Suprapubic skin (tissue), 4 donors: ENCODE data around the gene CLRN2. TPM values are rescaled to one million over a fixed set of nuclear protein-coding genes. Genes with fewer than 3 reads are reported as not detected.

Experiments used
- DNase-seq, 2 donors: peaks; one replicate each; pipeline ENCODE4 v3.0.0-alpha.2; 2019; ENCODE audit warnings: low spot score in 2 of 2
- H3K27ac ChIP-seq: fragments of 200-600 bp; sonication (generic); one replicate; pipeline ENCODE4 v1.5.1; 2019
- H3K27me3 ChIP-seq: fragments of 200-600 bp; sonication (generic); one replicate; pipeline ENCODE4 v1.5.1; 2019
- H3K36me3 ChIP-seq: fragments of 200-600 bp; sonication (generic); one replicate; pipeline ENCODE4 v1.5.1; 2019
- H3K4me1 ChIP-seq: fragments of 200-600 bp; sonication (generic); one replicate; pipeline ENCODE4 v1.5.1; 2019
- H3K4me3 ChIP-seq: fragments of 200-600 bp; sonication (generic); one replicate; pipeline ENCODE4 v1.5.1; 2019; ENCODE audit warnings: mild to moderate bottlenecking
- H3K9me3 ChIP-seq: fragments of 200-600 bp; sonication (generic); one replicate; pipeline ENCODE4 v1.5.1; 2019
- EP300 ChIP-seq: sonication (generic); formaldehyde crosslinking; IDR thresholded peaks from one replicate; pipeline ENCODE4 v1.6.1; 2017; ENCODE audit warnings: antibody characterized with exemption
- POLR2A ChIP-seq, 2 donors: fragments of 450-650 bp; IDR thresholded peaks; one replicate each; pipeline ENCODE4 v1.6.1; 2017; ENCODE audit warnings: antibody characterized with exemption in 2 of 2, mild to moderate bottlenecking in 2 of 2, moderate library complexity in 2 of 2
- POLR2AphosphoS5 ChIP-seq, 3 donors: sonication (generic); formaldehyde crosslinking; IDR thresholded peaks; one replicate each; pipeline ENCODE4 v1.6.1; 2017; ENCODE audit warnings: antibody characterized with exemption in 3 of 3
- WGBS: methylation state at CpG from one replicate; pipeline ENCODE4 v1.1.5; 2018; 5-methylcytosine and 5-hydroxymethylcytosine counted together
- total RNA-seq, 4 donors: library from RNA; depleted of rRNA; stranded (reverse); fragments of >200 nt; gene quantifications; one replicate each; pipeline ENCODE4 v1.1.0, GENCODE V29; 2016
- TF ChIP-seq, protein P1 (sequence below), 2 donors: fragments of 200-600 bp in 1 of 2; fragments of 450-650 bp in 1 of 2; sonication (generic) in 1 of 2; IDR thresholded peaks; one replicate each; pipeline ENCODE4 v1.5.1; 2016 to 2019; ENCODE audit warnings: antibody characterized with exemption in 2 of 2, mild to moderate bottlenecking in 1 of 2, moderate library complexity in 1 of 2

CLRN2 gene
- total RNA-seq, 4 donors from 2014 or later: not detected

DNA sequence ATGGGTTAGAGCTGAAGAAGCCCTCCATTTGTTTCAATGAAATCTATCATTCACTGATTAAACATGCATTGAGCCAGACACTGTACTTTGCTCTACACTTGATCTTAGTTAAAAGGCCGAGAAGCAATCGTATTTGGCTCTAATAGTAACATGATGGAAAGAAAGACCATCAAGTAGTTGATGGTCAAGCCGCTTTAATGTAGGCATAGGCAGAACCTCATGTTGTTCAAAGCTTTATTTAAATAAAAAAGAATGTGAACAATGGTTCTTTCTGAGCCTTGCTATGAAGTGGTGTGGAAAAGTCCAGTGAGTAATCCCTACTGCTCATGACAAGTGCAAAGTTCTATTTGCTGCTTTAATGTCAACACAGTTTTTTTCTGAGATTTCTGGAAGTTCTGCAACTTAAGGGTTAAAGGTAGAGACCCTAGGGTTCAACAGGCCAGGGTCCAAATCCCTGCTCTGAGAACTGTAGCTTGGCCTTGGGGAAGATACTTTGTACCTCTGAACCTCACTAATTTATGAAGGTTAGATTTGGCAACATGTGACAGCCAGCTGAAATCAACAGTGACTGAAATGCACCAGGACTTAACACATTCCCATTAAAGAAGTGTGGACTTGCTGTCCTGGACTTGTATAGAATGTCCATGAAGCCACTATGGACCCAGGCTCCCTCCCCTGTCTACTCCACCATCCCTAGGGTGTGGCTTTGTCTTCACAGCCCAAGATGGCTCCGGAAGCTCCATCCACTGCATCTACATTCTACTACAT is 44.2 kb downstream of the CLRN2 start:
- H3K27me3 ChIP-seq: peaks cover 3% of the 10 kb centered on the region
- WGBS: 95% methylated on average over 4 of the region's 4 CpGs
- TF ChIP-seq POLR2AphosphoS5 (IDR thresholded peaks at IDR 0.05): no peak
- no peak for DNase-seq
- H3K4me3 ChIP-seq: no peak overlapping the region
- H3K9me3 ChIP-seq: no peaks in the 10 kb centered on the region
- H3K36me3 ChIP-seq: no peaks in the 10 kb centered on the region
- no peak overlapping the region for H3K27ac ChIP-seq
- H3K4me1 ChIP-seq: no peaks in the 10 kb centered on the region

DNA sequence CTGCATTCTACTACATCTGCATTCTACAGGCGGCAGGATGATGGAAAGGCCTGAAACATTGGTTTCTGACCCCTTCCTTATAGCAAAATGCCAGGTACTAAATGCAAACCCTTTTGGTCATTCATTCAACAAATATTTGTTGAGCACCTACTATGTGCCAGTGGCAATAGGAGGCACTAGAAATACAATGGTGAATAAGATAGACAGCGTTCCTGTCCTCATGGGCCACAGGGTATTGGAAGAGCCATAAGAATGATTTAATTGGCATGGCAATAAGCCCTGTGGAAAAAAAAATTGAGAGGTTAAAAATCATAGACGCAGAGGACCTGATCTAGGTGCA is 44.7 kb downstream of the CLRN2 start:
- peaks cover 3% of the 10 kb centered on the region for H3K27me3 ChIP-seq
- no peaks in the 10 kb centered on the region for H3K36me3 ChIP-seq
- no peak overlapping the region for H3K4me3 ChIP-seq
- no peaks in the 10 kb centered on the region for H3K4me1 ChIP-seq
- WGBS: 96% methylated on average over 3 of the region's 3 CpGs
- DNase-seq: no peak
- H3K9me3 ChIP-seq: no peaks in the 10 kb centered on the region
- TF ChIP-seq POLR2AphosphoS5 (IDR thresholded peaks at IDR 0.05) (no peak), POLR2A (IDR thresholded peaks at IDR 0.05) (no peak)
- TF ChIP-seq, protein P1, sequence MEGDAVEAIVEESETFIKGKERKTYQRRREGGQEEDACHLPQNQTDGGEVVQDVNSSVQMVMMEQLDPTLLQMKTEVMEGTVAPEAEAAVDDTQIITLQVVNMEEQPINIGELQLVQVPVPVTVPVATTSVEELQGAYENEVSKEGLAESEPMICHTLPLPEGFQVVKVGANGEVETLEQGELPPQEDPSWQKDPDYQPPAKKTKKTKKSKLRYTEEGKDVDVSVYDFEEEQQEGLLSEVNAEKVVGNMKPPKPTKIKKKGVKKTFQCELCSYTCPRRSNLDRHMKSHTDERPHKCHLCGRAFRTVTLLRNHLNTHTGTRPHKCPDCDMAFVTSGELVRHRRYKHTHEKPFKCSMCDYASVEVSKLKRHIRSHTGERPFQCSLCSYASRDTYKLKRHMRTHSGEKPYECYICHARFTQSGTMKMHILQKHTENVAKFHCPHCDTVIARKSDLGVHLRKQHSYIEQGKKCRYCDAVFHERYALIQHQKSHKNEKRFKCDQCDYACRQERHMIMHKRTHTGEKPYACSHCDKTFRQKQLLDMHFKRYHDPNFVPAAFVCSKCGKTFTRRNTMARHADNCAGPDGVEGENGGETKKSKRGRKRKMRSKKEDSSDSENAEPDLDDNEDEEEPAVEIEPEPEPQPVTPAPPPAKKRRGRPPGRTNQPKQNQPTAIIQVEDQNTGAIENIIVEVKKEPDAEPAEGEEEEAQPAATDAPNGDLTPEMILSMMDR (IDR thresholded peaks at IDR 0.05): no peak
- no peak overlapping the region for H3K27ac ChIP-seq

DNA sequence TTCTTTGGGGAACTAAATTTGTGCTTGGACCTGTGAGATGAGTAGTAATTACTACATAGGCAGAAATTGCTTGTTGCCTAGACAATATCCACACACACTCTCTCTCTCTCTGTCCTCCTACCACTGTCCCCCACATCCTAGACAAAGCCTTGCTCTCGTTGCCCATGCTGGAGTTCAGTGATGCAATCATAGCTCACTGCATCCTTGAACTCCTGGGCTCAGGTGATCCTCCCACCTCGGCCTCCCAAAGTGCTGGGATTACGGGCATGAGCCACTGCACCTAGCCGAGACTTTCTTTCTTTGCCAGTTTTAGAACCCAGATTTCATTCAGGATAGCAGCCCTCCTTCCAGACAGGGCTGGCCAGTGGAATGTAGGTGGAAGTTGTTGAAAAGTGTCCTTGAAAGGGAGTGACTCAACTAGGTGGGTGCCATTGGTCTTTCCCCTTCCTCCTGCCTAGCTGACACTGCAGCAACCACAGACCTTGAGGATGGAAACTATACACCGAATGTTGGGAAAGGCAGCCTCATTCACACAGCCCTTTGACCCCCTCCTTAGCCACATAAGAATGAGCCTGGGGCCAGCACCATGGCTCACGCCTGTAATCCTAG is 45.2 kb downstream of the CLRN2 start:
- H3K36me3 ChIP-seq: no peaks in the 10 kb centered on the region
- no peak overlapping the region for H3K4me3 ChIP-seq
- no peaks in the 10 kb centered on the region for H3K4me1 ChIP-seq
- TF ChIP-seq, protein P1 (IDR thresholded peaks at IDR 0.05): no peak
- TF ChIP-seq POLR2AphosphoS5 (IDR thresholded peaks at IDR 0.05) (no peak), EP300 (no peak), POLR2A (IDR thresholded peaks at IDR 0.05) (no peak)
- H3K9me3 ChIP-seq: no peaks in the 10 kb centered on the region
- 91% methylated on average over 6 of the region's 6 CpGs for WGBS
- peaks cover 3% of the 10 kb centered on the region for H3K27me3 ChIP-seq
- H3K27ac ChIP-seq: no peak overlapping the region
- DNase-seq: no peak

DNA sequence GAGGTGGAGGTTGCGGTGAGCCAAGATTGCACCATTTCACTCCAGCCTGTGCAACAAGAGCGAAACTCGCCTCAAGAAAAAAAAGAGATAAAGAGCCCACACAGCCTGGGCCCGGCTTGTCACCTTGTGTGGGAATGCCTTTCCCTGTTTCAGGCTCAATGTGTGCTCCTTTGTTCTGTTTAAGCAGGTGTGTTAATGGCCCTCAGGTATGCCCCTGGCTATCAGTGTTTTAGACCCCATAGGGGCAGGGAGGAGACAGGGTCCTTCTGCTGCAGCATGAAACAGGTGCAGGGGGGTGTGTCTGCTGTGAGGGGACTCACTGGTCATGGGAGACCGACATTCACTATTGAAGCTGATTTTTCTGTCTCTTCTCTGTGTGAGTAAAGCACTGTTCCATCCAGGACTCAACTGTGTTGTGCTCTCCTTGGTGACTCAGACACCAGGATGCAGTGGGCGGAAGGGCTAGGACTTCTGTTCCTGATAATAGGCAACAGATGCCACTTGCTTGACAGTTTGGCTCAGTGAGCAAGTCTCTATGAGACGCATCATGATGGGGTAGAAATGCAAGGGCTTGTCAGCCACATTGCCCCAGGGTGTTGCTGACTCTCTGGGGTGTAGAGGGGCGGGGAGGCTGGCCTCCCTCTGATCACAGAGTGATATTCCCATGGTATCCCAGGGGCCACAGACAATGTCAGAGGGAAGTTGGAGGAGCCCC is 46.4 kb downstream of the CLRN2 start:
- H3K27me3 ChIP-seq: no peaks in the 10 kb centered on the region
- no peaks in the 10 kb centered on the region for H3K9me3 ChIP-seq
- TF ChIP-seq EP300 (no peak), POLR2A (IDR thresholded peaks at IDR 0.05) (no peak), POLR2AphosphoS5 (IDR thresholded peaks at IDR 0.05) (no peak)
- TF ChIP-seq, protein P1 (IDR thresholded peaks at IDR 0.05): no peak
- WGBS: 66% methylated on average over 8 of the region's 8 CpGs
- no peak for DNase-seq
- no peak overlapping the region for H3K4me3 ChIP-seq
- no peaks in the 10 kb centered on the region for H3K36me3 ChIP-seq
- no peaks in the 10 kb centered on the region for H3K4me1 ChIP-seq
- H3K27ac ChIP-seq: no peak overlapping the region

DNA sequence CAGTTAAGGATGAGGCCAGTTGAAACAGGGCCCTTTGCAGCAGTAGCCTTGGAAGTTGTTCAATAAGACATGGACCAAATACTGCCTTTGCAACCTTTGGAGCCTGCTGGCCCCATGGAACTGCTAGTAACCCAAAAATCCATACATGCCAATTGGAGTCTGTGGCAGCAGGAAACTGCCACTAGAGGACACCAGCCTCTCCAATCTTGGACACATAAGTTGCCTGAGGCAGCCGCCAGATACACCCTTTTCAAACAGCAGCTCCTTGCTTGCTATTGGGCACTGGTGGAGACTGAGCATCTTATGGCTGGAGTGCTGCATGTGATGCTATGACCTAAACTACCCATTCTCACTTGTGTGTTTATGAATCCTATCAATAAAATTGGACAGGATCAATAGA is 47.2 kb downstream of the CLRN2 start:
- peak in 1 of 2 donors; percentile 29 for DNase-seq
- H3K9me3 ChIP-seq: no peaks in the 10 kb centered on the region
- WGBS: 100% methylated on average over 1 of the region's 1 CpG
- H3K36me3 ChIP-seq: no peaks in the 10 kb centered on the region
- no peaks in the 10 kb centered on the region for H3K27me3 ChIP-seq
- H3K4me3 ChIP-seq: no peak overlapping the region
- H3K27ac ChIP-seq: no peak overlapping the region
- TF ChIP-seq EP300 (no peak), POLR2A (IDR thresholded peaks at IDR 0.05) (no peak), POLR2AphosphoS5 (IDR thresholded peaks at IDR 0.05) (no peak)
- TF ChIP-seq, protein P1 (IDR thresholded peaks at IDR 0.05): no peak
- H3K4me1 ChIP-seq: no peaks in the 10 kb centered on the region
